Ovary (tissue), 3 donors: Measurements from ENCODE around the gene WBP2.
"Not testable (repeated sequence)": the region's sequence is repeated elsewhere in the genome, so short reads cannot be mapped to it uniquely, and the experiment has no call there.

Experiments used
- CTCF ChIP-seq, 3 donors: fragments of 450-650 bp in 2 of 3; fragments of 200-600 bp in 1 of 3; IDR thresholded peaks; one replicate each; pipeline versions ENCODE4 v1.5.1 to v1.8.0; 2016 to 2022; ENCODE audit warnings: antibody characterized with exemption in 3 of 3, mild to moderate bottlenecking in 1 of 3
- EP300 ChIP-seq: sonication (generic); formaldehyde crosslinking; IDR thresholded peaks from one replicate; pipeline ENCODE4 v1.6.1; 2017; ENCODE audit warnings: antibody characterized with exemption
- donor health status: DM: no; HTN: no; CAD: no.

GRCh38 chr17:75810756-75811155 lies 44.4 kb downstream of the WBP2 start:
- not testable (repeated sequence) for TF ChIP-seq EP300; CTCF (IDR thresholded peaks at IDR 0.05)
